Thyroid gland (tissue), 4 donors: Measurements from ENCODE around the gene ABHD1.

Experiments used
- POLR2A ChIP-seq, 2 donors: fragments of 450-650 bp; IDR thresholded peaks; one replicate each; pipeline ENCODE4 v1.6.1; 2017; ENCODE audit warnings: antibody characterized with exemption in 2 of 2, mild to moderate bottlenecking in 2 of 2, moderate library complexity in 1 of 2
- TF ChIP-seq, protein P1 (sequence below), 6 experiments: fragments of 200-600 bp in 3 of 6; fragments of 450-650 bp in 3 of 6; sonication (generic) in 3 of 6; IDR thresholded peaks; one replicate each; pipeline ENCODE4 v1.5.1; 2016 to 2019; ENCODE audit warnings: antibody characterized with exemption in 6 of 6, mild to moderate bottlenecking in 2 of 6, inconsistent platforms in 1 of 6, moderate library complexity in 1 of 6

DNA sequence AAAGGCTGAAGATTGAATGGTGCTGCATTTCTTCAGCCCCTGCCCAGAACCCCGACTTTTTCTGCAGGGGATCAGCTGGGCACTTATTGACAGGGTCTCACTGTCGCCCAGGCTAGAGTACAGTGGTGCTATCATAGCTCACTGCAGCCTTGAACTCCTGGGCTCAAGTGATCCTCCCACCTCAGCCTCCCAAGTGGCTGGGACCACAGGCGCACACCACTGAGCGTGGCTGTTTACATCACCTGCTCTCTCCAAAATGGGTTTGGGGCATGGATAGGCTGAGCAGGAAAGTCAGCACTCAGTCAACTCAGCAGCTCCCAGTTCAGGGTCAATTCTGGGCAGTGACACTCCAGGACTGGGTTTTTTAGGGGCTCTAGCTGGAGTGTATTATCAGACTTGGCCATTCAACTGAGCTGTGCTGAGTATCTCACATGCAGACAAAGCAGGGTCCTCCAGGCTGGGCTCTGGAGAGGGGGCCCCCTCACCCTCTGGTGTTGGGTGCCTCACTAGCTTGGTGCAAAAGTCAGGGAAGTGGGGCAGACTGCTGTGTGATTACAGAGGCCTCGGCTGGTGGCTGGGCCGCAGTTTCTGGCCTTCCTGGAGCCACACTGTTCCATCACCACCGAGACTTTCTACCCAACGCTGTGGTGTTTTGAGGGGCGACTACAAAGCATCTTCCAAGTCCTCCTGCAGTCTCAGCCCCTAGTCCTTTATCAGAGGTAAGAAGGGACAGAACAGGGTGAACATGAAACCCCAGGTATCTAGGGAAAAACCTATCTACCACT, 4.5 kb downstream of the ABHD1 start:
- TF ChIP-seq, protein P1, sequence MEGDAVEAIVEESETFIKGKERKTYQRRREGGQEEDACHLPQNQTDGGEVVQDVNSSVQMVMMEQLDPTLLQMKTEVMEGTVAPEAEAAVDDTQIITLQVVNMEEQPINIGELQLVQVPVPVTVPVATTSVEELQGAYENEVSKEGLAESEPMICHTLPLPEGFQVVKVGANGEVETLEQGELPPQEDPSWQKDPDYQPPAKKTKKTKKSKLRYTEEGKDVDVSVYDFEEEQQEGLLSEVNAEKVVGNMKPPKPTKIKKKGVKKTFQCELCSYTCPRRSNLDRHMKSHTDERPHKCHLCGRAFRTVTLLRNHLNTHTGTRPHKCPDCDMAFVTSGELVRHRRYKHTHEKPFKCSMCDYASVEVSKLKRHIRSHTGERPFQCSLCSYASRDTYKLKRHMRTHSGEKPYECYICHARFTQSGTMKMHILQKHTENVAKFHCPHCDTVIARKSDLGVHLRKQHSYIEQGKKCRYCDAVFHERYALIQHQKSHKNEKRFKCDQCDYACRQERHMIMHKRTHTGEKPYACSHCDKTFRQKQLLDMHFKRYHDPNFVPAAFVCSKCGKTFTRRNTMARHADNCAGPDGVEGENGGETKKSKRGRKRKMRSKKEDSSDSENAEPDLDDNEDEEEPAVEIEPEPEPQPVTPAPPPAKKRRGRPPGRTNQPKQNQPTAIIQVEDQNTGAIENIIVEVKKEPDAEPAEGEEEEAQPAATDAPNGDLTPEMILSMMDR (IDR thresholded peaks at IDR 0.05), result no peak
- no peak for TF ChIP-seq POLR2A (IDR thresholded peaks at IDR 0.05)
